ENCODE results near the gene PPM1G.

- TF ChIP-seq CTCF (IDR thresholded peaks at IDR 0.05 in 8 of 11, conservative IDR thresholded peaks at IDR 0.05 in 3 of 11): no peak
- no peak for TF ChIP-seq POLR2AphosphoS5 (IDR thresholded peaks at IDR 0.05)
- TF ChIP-seq POLR2A (IDR thresholded peaks at IDR 0.05): no peak
Observed at GRCh38 chr2:27408601-27409320, 630 bp downstream of the PPM1G start.
